Right kidney (tissue), 1 donor: ENCODE measurements around the gene COX6B2.

Experiments
- DNase-seq: peaks from one replicate; pipeline ENCODE4 v3.0.0-alpha.2; 2016

Gene COX6B2

GRCh38 chr19:55362174-55362989, 7.9 kb upstream of the COX6B2 start:
- peak; percentile 42 for DNase-seq

- DNase-seq, result no peak
Measured at GRCh38 chr19:55360902-55361301, 6.4 kb upstream of the COX6B2 start.

- no peak for DNase-seq
Measured at GRCh38 chr19:55358943-55359908, 4.7 kb upstream of the COX6B2 start.

- DNase-seq, result no peak
Measured at GRCh38 chr19:55358493-55358892, 4.0 kb upstream of the COX6B2 start.

- DNase-seq, result no peak
Measured at GRCh38 chr19:55355213-55355821, 798 bp upstream of the COX6B2 start.

- DNase-seq, result peak; percentile 79
Measured at GRCh38 chr19:55353803-55354697, 469 bp downstream of the COX6B2 start.

GRCh38 chr19:55353356-55353802, 1.1 kb downstream of the COX6B2 start:
- no peak for DNase-seq

- DNase-seq, result no peak
Measured at GRCh38 chr19:55352549-55353145, 1.9 kb downstream of the COX6B2 start.

GRCh38 chr19:55352040-55352439, 2.5 kb downstream of the COX6B2 start:
- DNase-seq, result no peak

GRCh38 chr19:55350620-55351315, 3.8 kb downstream of the COX6B2 start:
- no peak for DNase-seq

GRCh38 chr19:55348317-55349034, 6.0 kb downstream of the COX6B2 start:
- peak; percentile 55 for DNase-seq

- DNase-seq, result no peak
Measured at GRCh38 chr19:55347442-55348009, 7.0 kb downstream of the COX6B2 start.

GRCh38 chr19:55346725-55347441, 7.6 kb downstream of the COX6B2 start:
- no peak for DNase-seq

- DNase-seq, result no peak
Measured at GRCh38 chr19:55345818-55346724, 8.4 kb downstream of the COX6B2 start.

- no peak for DNase-seq
Measured at GRCh38 chr19:55345101-55345817, 9.3 kb downstream of the COX6B2 start.

GRCh38 chr19:55344444-55344843, 10.1 kb downstream of the COX6B2 start:
- no peak for DNase-seq
